ENCODE measurements around the gene ESRRB.

GRCh38 chr14:76328457-76329137 is 47.3 kb upstream of the ESRRB start:
- TF ChIP-seq CTCF (IDR thresholded peaks at IDR 0.05) (no peak), POLR2A (IDR thresholded peaks at IDR 0.05) (no peak), EP300 (IDR thresholded peaks at IDR 0.05) (no peak), POLR2AphosphoS5 (IDR thresholded peaks at IDR 0.05) (no peak)

Data from stomach (tissue), 4 donors.